ENCODE data around the gene IL34.

DNA sequence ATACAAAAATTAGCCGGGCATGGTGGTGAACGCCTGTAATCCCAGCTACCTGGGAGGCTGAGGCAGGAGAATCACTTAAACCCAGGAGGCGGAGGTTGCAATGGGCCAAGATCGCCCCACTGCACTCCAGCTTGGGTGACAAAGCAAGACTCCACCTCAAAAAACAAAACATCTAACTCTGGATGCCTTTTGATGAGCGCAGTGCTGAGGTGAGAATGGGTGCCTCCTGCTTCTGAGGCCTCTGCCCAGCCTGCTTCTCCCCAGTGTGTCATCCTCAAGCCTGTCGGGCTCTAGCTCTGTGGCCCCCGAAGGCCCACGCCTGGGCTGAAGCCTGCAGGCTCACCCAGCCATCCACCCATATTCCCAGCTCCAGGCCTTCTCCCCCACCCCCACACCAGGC lies 50.0 kb downstream of the IL34 start:
- TF ChIP-seq, protein P1, sequence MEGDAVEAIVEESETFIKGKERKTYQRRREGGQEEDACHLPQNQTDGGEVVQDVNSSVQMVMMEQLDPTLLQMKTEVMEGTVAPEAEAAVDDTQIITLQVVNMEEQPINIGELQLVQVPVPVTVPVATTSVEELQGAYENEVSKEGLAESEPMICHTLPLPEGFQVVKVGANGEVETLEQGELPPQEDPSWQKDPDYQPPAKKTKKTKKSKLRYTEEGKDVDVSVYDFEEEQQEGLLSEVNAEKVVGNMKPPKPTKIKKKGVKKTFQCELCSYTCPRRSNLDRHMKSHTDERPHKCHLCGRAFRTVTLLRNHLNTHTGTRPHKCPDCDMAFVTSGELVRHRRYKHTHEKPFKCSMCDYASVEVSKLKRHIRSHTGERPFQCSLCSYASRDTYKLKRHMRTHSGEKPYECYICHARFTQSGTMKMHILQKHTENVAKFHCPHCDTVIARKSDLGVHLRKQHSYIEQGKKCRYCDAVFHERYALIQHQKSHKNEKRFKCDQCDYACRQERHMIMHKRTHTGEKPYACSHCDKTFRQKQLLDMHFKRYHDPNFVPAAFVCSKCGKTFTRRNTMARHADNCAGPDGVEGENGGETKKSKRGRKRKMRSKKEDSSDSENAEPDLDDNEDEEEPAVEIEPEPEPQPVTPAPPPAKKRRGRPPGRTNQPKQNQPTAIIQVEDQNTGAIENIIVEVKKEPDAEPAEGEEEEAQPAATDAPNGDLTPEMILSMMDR (optimal IDR thresholded peaks at IDR 0.05 in 1 of 3, IDR thresholded peaks at IDR 0.05 in 1 of 3, conservative IDR thresholded peaks at IDR 0.05 in 1 of 3; ENCODE audit: extremely low read depth in 1 of 3, insufficient read depth in 2 of 3, low read length in 3 of 3): no peak
- TF ChIP-seq EZH2 (IDR thresholded peaks at IDR 0.05; ENCODE audit: low read length): no peak
